Nephron (organoid): Measurements from ENCODE around the gene HMX3.

Experiments
- H3K27ac Mint-ChIP-seq, 3 experiments: 2 replicates each; pipeline ENCODE4 v1.8.0; 2020; ENCODE audit warnings: mixed read lengths in 3 of 3, mild to moderate bottlenecking in 2 of 3, moderate library complexity in 1 of 3
- H3K27me3 Mint-ChIP-seq: 2 replicates; pipeline ENCODE4 v1.8.0; 2021; ENCODE audit warnings: low read depth, mild to moderate bottlenecking, moderate library complexity, mixed read lengths
- H3K36me3 Mint-ChIP-seq: 2 replicates; pipeline ENCODE4 v1.8.0; 2020; ENCODE audit warnings: low read depth, mixed read lengths
- H3K4me1 Mint-ChIP-seq: 2 replicates; pipeline ENCODE4 v1.8.0; 2020; ENCODE audit warnings: mixed read lengths
- H3K4me3 Mint-ChIP-seq, 3 experiments: 2 replicates each; pipeline ENCODE4 v1.8.0; 2020; ENCODE audit warnings: mild to moderate bottlenecking in 3 of 3, mixed read lengths in 3 of 3, moderate library complexity in 2 of 3
- H3K9me3 Mint-ChIP-seq: 2 replicates; pipeline ENCODE4 v1.8.0; 2020; ENCODE audit warnings: mixed read lengths
- CTCF ChIP-seq, 3 experiments: fragments of 200-600 bp; sonication (generic); IDR thresholded peaks; one replicate each; pipeline ENCODE4 v1.5.0; 2021; ENCODE audit warnings: antibody characterized with exemption in 3 of 3; ENCODE audit not compliant: unreplicated experiment in 3 of 3

The HMX3 gene

GRCh38 chr10:123151737-123152135 is 16.0 kb downstream of the HMX3 start:
- Mint-ChIP-seq H3K27ac (no peak overlapping the region), H3K4me3 (peak overlapping the region; percentile 13 to 44 (median 34)), H3K27me3 (peaks cover 74% of the 10 kb centered on the region), H3K4me1 (peaks cover 29% of the 10 kb centered on the region), H3K36me3 (peaks cover 13% of the 10 kb centered on the region), H3K9me3 (no peaks in the 10 kb centered on the region)
- no peak for TF ChIP-seq CTCF (IDR thresholded peaks at IDR 0.05; ENCODE audit: unreplicated experiment in 3 of 3)

- peaks cover 26% of the 10 kb centered on the region for H3K4me1 Mint-ChIP-seq
Measured at GRCh38 chr10:123153486-123154091, 17.8 kb downstream of the HMX3 start.

GRCh38 chr10:123154092-123154710 is 18.4 kb downstream of the HMX3 start, which contains the start of gene BUB3:
TSS of gene BUB3 (plus strand) at chr10:123154402. CDS start at chr10:123154918, 516 bp downstream.
- Mint-ChIP-seq H3K36me3 (peaks cover 32% of the 10 kb centered on the region), H3K27ac (peak within 1 kb of the TSS; percentile 85 to 95 (median 91)), H3K27me3 (peaks cover 51% of the 10 kb centered on the region), H3K9me3 (no peaks in the 10 kb centered on the region), H3K4me1 (peaks cover 22% of the 10 kb centered on the region), H3K4me3 (peak within 1 kb of the TSS; percentile 98 to 100 (median 99))
- TF ChIP-seq CTCF (IDR thresholded peaks at IDR 0.05; ENCODE audit: unreplicated experiment in 3 of 3), result no peak

More at GRCh38 chr10:123153486-123154091, 17.8 kb downstream of the HMX3 start:
- H3K4me3 Mint-ChIP-seq, result peak overlapping the region; percentile 98 to 100 (median 99)
- no peaks in the 10 kb centered on the region for H3K9me3 Mint-ChIP-seq
- TF ChIP-seq CTCF (IDR thresholded peaks at IDR 0.05; ENCODE audit: unreplicated experiment in 3 of 3), result no peak
- H3K36me3 Mint-ChIP-seq, result peaks cover 31% of the 10 kb centered on the region
- H3K27ac Mint-ChIP-seq, result peak overlapping the region in 2 of 3 experiments; percentile 91 to 95
- peaks cover 57% of the 10 kb centered on the region for H3K27me3 Mint-ChIP-seq

- Mint-ChIP-seq H3K4me3 (peak overlapping the region; percentile 98 to 100 (median 99)), H3K36me3 (peaks cover 37% of the 10 kb centered on the region), H3K9me3 (no peaks in the 10 kb centered on the region), H3K27me3 (peaks cover 44% of the 10 kb centered on the region), H3K27ac (peak overlapping the region; percentile 80 to 91 (median 85)), H3K4me1 (peaks cover 22% of the 10 kb centered on the region)
- no peak for TF ChIP-seq CTCF (IDR thresholded peaks at IDR 0.05; ENCODE audit: unreplicated experiment in 3 of 3)
Measured at GRCh38 chr10:123154711-123155505, 19.1 kb downstream of the HMX3 start.

- no peaks in the 10 kb centered on the region for H3K9me3 Mint-ChIP-seq
- peak overlapping the region; percentile 17 to 99 (median 51) for H3K4me3 Mint-ChIP-seq
- peaks cover 17% of the 10 kb centered on the region for H3K4me1 Mint-ChIP-seq
- no peak overlapping the region for H3K27ac Mint-ChIP-seq
- peaks cover 46% of the 10 kb centered on the region for H3K36me3 Mint-ChIP-seq
- H3K27me3 Mint-ChIP-seq, result peaks cover 32% of the 10 kb centered on the region
- TF ChIP-seq CTCF (IDR thresholded peaks at IDR 0.05; ENCODE audit: unreplicated experiment in 3 of 3), result no peak
Measured at GRCh38 chr10:123156078-123156477, 20.3 kb downstream of the HMX3 start.
